ENCODE data around the gene PAGE4. TPM values are rescaled to one million over a fixed set of nuclear protein-coding genes. Genes with fewer than 3 reads are reported as not detected.
A peak's percentile ranks its signal among the peaks of the same experiment; 100 is the strongest.

Gene PAGE4
- total RNA-seq, 1 donor from 2014 or later = not detected

GRCh38 chrX:49862093-49862492 is 33.0 kb downstream of the PAGE4 start:
- no peak for FAIRE-seq

GRCh38 chrX:49868739-49869138 is 39.6 kb downstream of the PAGE4 start:
- DNase-seq (ENCODE audit: low spot score in 2 of 2) (no peak), FAIRE-seq (no peak)

More at GRCh38 chrX:49862093-49862492, 33.0 kb downstream of the PAGE4 start:
- no peak for DNase-seq (ENCODE audit: low spot score in 2 of 2)

- DNase-seq (ENCODE audit: low spot score in 2 of 2) (peak in 1 of 2 donors; percentile 23), FAIRE-seq (no peak)
These were observed 47.6 kb downstream of the PAGE4 start for GRCh38 chrX:49876750-49877149.

GRCh38 chrX:49877397-49878101 is 48.4 kb downstream of the PAGE4 start:
- FAIRE-seq (no peak), DNase-seq (ENCODE audit: low spot score in 2 of 2) (no peak)

- no peak for FAIRE-seq
These were observed 49.2 kb downstream of the PAGE4 start for GRCh38 chrX:49878128-49878833.

GRCh38 chrX:49878834-49879655 is 49.9 kb downstream of the PAGE4 start, which contains the start of gene USP27X:
TSS of gene USP27X (plus strand) at chrX:49879484. CDS start at chrX:49880308, 824 bp downstream.
- no peak for FAIRE-seq
- peak; percentile 58 to 63 for DNase-seq (ENCODE audit: low spot score in 2 of 2)

More at GRCh38 chrX:49878128-49878833, 49.2 kb downstream of the PAGE4 start:
- no peak for DNase-seq (ENCODE audit: low spot score in 2 of 2)

GRCh38 chrX:49879656-49880277 is 50.7 kb downstream of the PAGE4 start:
- DNase-seq (ENCODE audit: low spot score in 2 of 2) (peak in 1 of 2 donors; percentile 6), FAIRE-seq (no peak)

- FAIRE-seq (no peak), DNase-seq (ENCODE audit: low spot score in 2 of 2) (no peak)
These were observed 51.6 kb downstream of the PAGE4 start for GRCh38 chrX:49880668-49881067.

Other genes with a start within 250 kb of the PAGE4 start
- not detected for gene GAGE12H, start 249.4 kb upstream of the PAGE4 start, total RNA-seq
- not detected for gene GAGE2A, start 239.8 kb upstream of the PAGE4 start, total RNA-seq
- not detected for gene GAGE1, start 230.3 kb upstream of the PAGE4 start, total RNA-seq
- gene PAGE1, start 133.3 kb upstream of the PAGE4 start, total RNA-seq = 0.41 TPM
- 15.9 TPM for gene USP27X, start 50.2 kb downstream of the PAGE4 start, total RNA-seq
- 4.1 TPM for gene CLCN5, start 93.3 kb downstream of the PAGE4 start, total RNA-seq